PC-3 (cell line): ENCODE data around the gene ADCY5. TPM values are rescaled to one million over a fixed set of nuclear protein-coding genes. Genes with fewer than 3 reads are reported as not detected.
A peak's percentile ranks its signal among the peaks of the same experiment; 100 is the strongest.

Experiments
- ATAC-seq: fragments of 200-7000 bp; cut with Tn5 transposase; 2 replicates; pipeline ENCODE4 v1.9.1; 2020; ENCODE audit warnings: mild to moderate bottlenecking, moderate library complexity
- BruUV-seq: library from RNA; stranded (reverse); fragments of 400-500 nt; replicated peaks from 2 replicates; lab custom pipeline; 2021; lab: Mats Ljungman, UMichigan
- CTCF ChIA-PET: fragments of 300-600 bp; sonication (Branson Sonifier 250); formaldehyde crosslinking; loops from one replicate; lab custom pipeline; 2022; ENCODE audit warnings: antibody characterized with exemption; lab: Charles Lee
- POLR2A ChIA-PET: fragments of 300-600 bp; sonication (Branson Sonifier 250); formaldehyde crosslinking; loops from one replicate; lab custom pipeline; 2022; ENCODE audit warnings: antibody characterized with exemption; ENCODE audit not compliant: unreplicated experiment; lab: Charles Lee
- DNase-seq: peaks from one replicate; pipeline ENCODE4 v3.0.0-alpha.2; 2015
- H2AFZ ChIP-seq: fragments of 300-600 bp; sonication (generic); 2 replicates; pipeline ENCODE4 v1.6.0; 2016; ENCODE audit warnings: antibody characterized with exemption, low read length
- H3F3A ChIP-seq: fragments of 300-600 bp; sonication (generic); one replicate; pipeline ENCODE4 v1.6.0; 2017; ENCODE audit warnings: antibody characterized with exemption, low read length, control low read depth, mild to moderate bottlenecking; ENCODE audit not compliant: unreplicated experiment
- H3K27ac ChIP-seq: fragments of 300-600 bp; sonication (generic); 2 replicates; pipeline ENCODE4 v1.5.1; 2016; ENCODE audit warnings: mild to moderate bottlenecking, low read length
- H3K27me3 ChIP-seq: fragments of 300-600 bp; sonication (generic); 2 replicates; pipeline ENCODE4 v1.6.1; 2016; ENCODE audit warnings: low read length, mixed read lengths
- H3K36me3 ChIP-seq: fragments of 300-600 bp; sonication (generic); 2 replicates; pipeline ENCODE4 v1.6.1; 2016; ENCODE audit warnings: low read depth, mixed run types, low read length, mixed read lengths
- H3K4me1 ChIP-seq: fragments of 300-600 bp; sonication (generic); 2 replicates; pipeline ENCODE4 v1.5.1; 2016; ENCODE audit warnings: low read length; ENCODE audit not compliant: insufficient read depth
- H3K4me2 ChIP-seq: fragments of 300-600 bp; sonication (generic); 2 replicates; pipeline ENCODE4 v1.6.0; 2016; ENCODE audit warnings: low read length
- H3K4me3 ChIP-seq: fragments of 300-600 bp; sonication (generic); 2 replicates; pipeline ENCODE4 v1.5.1; 2016; ENCODE audit warnings: mild to moderate bottlenecking, low read length, mixed read lengths
- H3K79me2 ChIP-seq: fragments of 300-600 bp; sonication (generic); 2 replicates; pipeline ENCODE4 v1.6.1; 2017; ENCODE audit warnings: low read length, mixed read lengths
- H3K9ac ChIP-seq: fragments of 300-600 bp; sonication (generic); 2 replicates; pipeline ENCODE4 v1.6.0; 2016; ENCODE audit warnings: mild to moderate bottlenecking, low read length
- H3K9me2 ChIP-seq: fragments of 300-600 bp; sonication (generic); replicated peaks from 2 replicates; pipeline ENCODE4 v1.6.1; 2016; ENCODE audit warnings: mixed run types, low read length, mixed read lengths
- H3K9me3 ChIP-seq: fragments of 300-600 bp; sonication (generic); 2 replicates; pipeline ENCODE4 v1.6.1; 2016; ENCODE audit warnings: low read length, mixed read lengths
- H4K20me1 ChIP-seq: fragments of 300-600 bp; sonication (generic); 2 replicates; pipeline ENCODE4 v1.6.1; 2016; ENCODE audit warnings: low read length, mixed read lengths
- EZH2 ChIP-seq: fragments of 300-600 bp; sonication (generic); IDR thresholded peaks from one replicate; pipeline ENCODE4 v1.6.1; 2017; ENCODE audit warnings: antibody characterized with exemption, mild to moderate bottlenecking, low read length; ENCODE audit not compliant: unreplicated experiment
- EZH2phosphoT487 ChIP-seq: fragments of 300-600 bp; sonication (generic); IDR thresholded peaks from 2 replicates; pipeline ENCODE4 v1.6.1; 2018; ENCODE audit warnings: mild to moderate bottlenecking, antibody characterized with exemption, low read length, borderline replicate concordance
- intact Hi-C: fragments of 100-400 bp; cut with micrococcal nuclease; formaldehyde crosslinking; loops from 2 replicates; pipeline ENCODE4 v1.9.0; 2023
- total RNA-seq: library from RNA; depleted of rRNA; stranded (reverse); fragments of >200 nt; gene quantifications from 2 replicates; pipeline ENCODE4 v1.2.3, GENCODE V29; 2014
- TF ChIP-seq, protein P1 (sequence below): fragments of 300-600 bp; sonication (generic); conservative IDR thresholded peaks from 2 replicates; pipeline ENCODE4 v1.5.1; 2017; ENCODE audit warnings: antibody characterized with exemption, low read depth, mild to moderate bottlenecking, low read length

ADCY5 gene
- total RNA-seq, 1 experiment from 2014 or later: not detected

DNA sequence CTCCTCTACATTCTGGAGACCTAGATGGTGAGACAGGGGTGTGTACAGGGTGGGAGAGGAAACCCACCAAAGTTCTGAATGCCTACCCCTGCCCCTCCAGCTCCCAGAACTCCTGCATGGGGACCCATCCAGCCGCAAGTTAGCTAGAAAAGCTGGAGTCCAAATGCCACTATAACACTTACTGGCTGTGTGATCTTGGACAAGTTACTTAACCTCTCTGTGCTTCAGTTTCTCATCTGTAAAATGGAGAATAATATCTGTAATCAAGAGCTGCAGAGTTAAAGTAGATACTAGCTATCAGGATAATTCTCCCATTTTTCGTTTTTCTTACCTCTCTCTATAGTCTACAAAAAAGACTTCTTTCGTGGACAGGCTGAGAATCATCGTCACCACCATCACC is 63.4 kb downstream of the ADCY5 start:
- Histone ChIP-seq H3K79me2 (no peaks in the 10 kb centered on the region), H2AFZ (no peak overlapping the region), H3K9me3 (no peaks in the 10 kb centered on the region), H3K4me3 (no peak overlapping the region), H3K27ac (no peak overlapping the region), H3K36me3 (no peaks in the 10 kb centered on the region), H3K4me1 (peaks cover 3% of the 10 kb centered on the region; the same call in 1 of the 2 replicates), H3K4me2 (no peak overlapping the region), H4K20me1 (no peaks in the 10 kb centered on the region), H3K9ac (no peak overlapping the region), H3K9me2 (no peaks in the 10 kb centered on the region), H3F3A (no peaks in the 10 kb centered on the region), H3K27me3 (peaks cover 26% of the 10 kb centered on the region)
- CTCF ChIA-PET: no interaction called here
- no TSS peak for BruUV-seq
- ATAC-seq (no peak), DNase-seq (no peak)
- TF ChIP-seq EZH2phosphoT487 (no peak), EZH2 (no peak)
- TF ChIP-seq, protein P1, sequence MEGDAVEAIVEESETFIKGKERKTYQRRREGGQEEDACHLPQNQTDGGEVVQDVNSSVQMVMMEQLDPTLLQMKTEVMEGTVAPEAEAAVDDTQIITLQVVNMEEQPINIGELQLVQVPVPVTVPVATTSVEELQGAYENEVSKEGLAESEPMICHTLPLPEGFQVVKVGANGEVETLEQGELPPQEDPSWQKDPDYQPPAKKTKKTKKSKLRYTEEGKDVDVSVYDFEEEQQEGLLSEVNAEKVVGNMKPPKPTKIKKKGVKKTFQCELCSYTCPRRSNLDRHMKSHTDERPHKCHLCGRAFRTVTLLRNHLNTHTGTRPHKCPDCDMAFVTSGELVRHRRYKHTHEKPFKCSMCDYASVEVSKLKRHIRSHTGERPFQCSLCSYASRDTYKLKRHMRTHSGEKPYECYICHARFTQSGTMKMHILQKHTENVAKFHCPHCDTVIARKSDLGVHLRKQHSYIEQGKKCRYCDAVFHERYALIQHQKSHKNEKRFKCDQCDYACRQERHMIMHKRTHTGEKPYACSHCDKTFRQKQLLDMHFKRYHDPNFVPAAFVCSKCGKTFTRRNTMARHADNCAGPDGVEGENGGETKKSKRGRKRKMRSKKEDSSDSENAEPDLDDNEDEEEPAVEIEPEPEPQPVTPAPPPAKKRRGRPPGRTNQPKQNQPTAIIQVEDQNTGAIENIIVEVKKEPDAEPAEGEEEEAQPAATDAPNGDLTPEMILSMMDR: no peak
- POLR2A ChIA-PET: no interaction called here
- intact Hi-C loops: no loop called here

DNA sequence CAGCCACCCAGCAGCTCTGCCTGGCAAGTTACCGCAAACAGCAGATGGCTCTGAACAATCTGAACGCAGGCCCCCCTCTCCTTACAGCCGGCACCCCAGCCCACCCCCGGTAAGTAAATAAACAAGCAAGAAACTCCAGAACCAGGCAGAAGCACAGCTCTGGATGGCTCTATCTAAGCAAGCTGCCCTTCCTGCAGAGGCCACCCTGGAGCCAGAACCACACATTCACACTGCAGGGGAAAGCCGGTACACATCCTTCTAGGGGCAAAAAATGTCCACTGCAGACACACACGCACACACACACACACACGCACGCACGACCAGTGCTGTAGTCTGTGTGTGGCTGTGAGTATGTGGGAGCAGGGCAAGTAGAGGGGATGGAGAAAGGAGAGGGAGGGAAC is 63.9 kb downstream of the ADCY5 start:
- no peak overlapping the region for H3K4me3 ChIP-seq
- H3K27ac ChIP-seq: no peak overlapping the region
- H3K9me3 ChIP-seq: no peaks in the 10 kb centered on the region
- no peaks in the 10 kb centered on the region for H3K9me2 ChIP-seq
- peak; percentile 24; the same call in 1 of the 2 replicates for ATAC-seq
- no peak overlapping the region for H3K4me2 ChIP-seq
- H3K79me2 ChIP-seq: no peaks in the 10 kb centered on the region
- H3K4me1 ChIP-seq: peaks cover 3% of the 10 kb centered on the region; the same call in 1 of the 2 replicates
- no TSS peak for BruUV-seq
- intact Hi-C loops: no loop called here
- ChIA-PET POLR2A (no interaction called here), CTCF (no interaction called here)
- H3K36me3 ChIP-seq: no peaks in the 10 kb centered on the region
- no peaks in the 10 kb centered on the region for H4K20me1 ChIP-seq
- TF ChIP-seq EZH2phosphoT487: no peak
- TF ChIP-seq EZH2: no peak
- TF ChIP-seq, protein P1: no peak
- no peak overlapping the region for H2AFZ ChIP-seq
- no peak overlapping the region for H3K9ac ChIP-seq
- H3F3A ChIP-seq: no peaks in the 10 kb centered on the region
- peaks cover 26% of the 10 kb centered on the region for H3K27me3 ChIP-seq
- DNase-seq: no peak

DNA sequence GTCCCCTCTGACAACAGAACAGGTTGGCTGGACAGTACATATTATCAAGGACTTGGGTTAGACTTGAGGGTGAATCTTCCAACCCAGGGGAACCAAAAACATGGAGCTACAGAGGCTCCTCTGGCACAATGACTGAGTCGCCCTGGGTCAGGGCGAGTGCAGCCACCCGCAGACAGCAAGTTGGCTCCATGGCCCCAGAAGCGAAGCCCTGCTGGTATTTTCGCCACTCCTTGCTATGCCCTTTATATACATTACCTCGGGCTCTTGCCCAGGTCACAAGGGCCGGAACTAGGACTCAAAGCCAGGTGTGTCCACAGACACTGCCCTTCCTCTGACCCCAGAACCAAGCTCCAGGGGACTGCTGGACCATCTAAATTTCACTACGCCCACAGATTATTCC is 64.6 kb downstream of the ADCY5 start:
- TF ChIP-seq, protein P1: no peak
- TF ChIP-seq EZH2 (no peak), EZH2phosphoT487 (no peak)
- H3K9me3 ChIP-seq: no peaks in the 10 kb centered on the region
- no TSS peak for BruUV-seq
- intact Hi-C loops: no loop called here
- H3K4me3 ChIP-seq: no peak overlapping the region
- H2AFZ ChIP-seq: no peak overlapping the region
- DNase-seq: no peak
- ChIA-PET POLR2A (interaction anchor here (0.5 kb wide), 1 partner anchor 969 kb away, joined by 3 read pairs; the partner anchor contains the start of gene WDR5B), CTCF (no interaction called here)
- H3K79me2 ChIP-seq: no peaks in the 10 kb centered on the region
- H3K4me2 ChIP-seq: no peak overlapping the region
- H3K27ac ChIP-seq: no peak overlapping the region
- H3K4me1 ChIP-seq: peaks cover 3% of the 10 kb centered on the region; the same call in 1 of the 2 replicates
- H3K9me2 ChIP-seq: no peaks in the 10 kb centered on the region
- H4K20me1 ChIP-seq: no peaks in the 10 kb centered on the region
- no peak for ATAC-seq
- H3K9ac ChIP-seq: no peak overlapping the region
- H3F3A ChIP-seq: no peaks in the 10 kb centered on the region
- H3K36me3 ChIP-seq: no peaks in the 10 kb centered on the region
- peaks cover 21% of the 10 kb centered on the region for H3K27me3 ChIP-seq
